HepG2 (cell line): ENCODE measurements around the gene EGFR. TPM values are rescaled to one million over a fixed set of nuclear protein-coding genes. Genes with fewer than 3 reads are reported as not detected.
A peak's percentile ranks its signal among the peaks of the same experiment; 100 is the strongest.

Source experiments
- ATAC-seq: fragments of 200-7000 bp; cut with Tn5 transposase; 3 replicates; pipeline ENCODE4 v1.9.1; 2020; ENCODE audit warnings: mild to moderate bottlenecking, moderate library complexity
- BruUV-seq: library from RNA; stranded (reverse); fragments of 400-500 nt; replicated peaks from 2 replicates; lab custom pipeline; 2021; lab: Mats Ljungman, UMichigan
- CTCF ChIA-PET: fragments of 300-600 bp; formaldehyde crosslinking; extraction: SDS; loops from one replicate; lab custom pipeline; 2021; ENCODE audit warnings: low total read pairs, inconsistent platforms, low intra/inter-chr PET ratio; lab: Yijun Ruan, JAX
- POLR2A ChIA-PET: fragments of 350-600 bp; sonication (Branson Sonifier 250); formaldehyde crosslinking; loops from one replicate; lab custom pipeline; 2020; ENCODE audit warnings: antibody characterized with exemption, inconsistent platforms; lab: Yijun Ruan, JAX
- DNase-seq: peaks from one replicate; pipeline ENCODE4 v3.0.0-alpha.2; 2015; ENCODE audit warnings: low spot score
- FAIRE-seq: peaks from 3 replicates; lab custom pipeline; 2011; peaks lifted over from hg19 to GRCh38; lab: Jason Lieb, UNC
- H2AFZ ChIP-seq: one replicate; pipeline ENCODE4 v1.6.1; 2011; ENCODE audit warnings: low read length, inconsistent platforms
- H3K27ac ChIP-seq: fragments of 300-600 bp; 3 replicates; pipeline ENCODE4 v1.8.0; 2011; ENCODE audit warnings: mixed run types, mild to moderate bottlenecking, mixed read lengths, low read length, inconsistent platforms; ENCODE audit not compliant: insufficient read depth; ENCODE audit errors: extremely low read length
- H3K27me3 ChIP-seq, 2 experiments: fragments of 200-600 bp in 1 of 2; 2 replicates in 1 of 2; 3 replicates in 1 of 2; pipeline versions ENCODE4 v1.6.0 to v1.8.0; 2011; ENCODE audit warnings: low read length in 2 of 2, mild to moderate bottlenecking in 2 of 2, moderate library complexity in 2 of 2, inconsistent platforms in 1 of 2; ENCODE audit not compliant: insufficient read depth in 2 of 2, control insufficient read depth in 1 of 2
- H3K36me3 ChIP-seq, 2 experiments: fragments of 200-600 bp in 1 of 2; replicated peaks in 1 of 2; 2 replicates in 1 of 2; 3 replicates in 1 of 2; pipeline versions ENCODE4 v1.5.1 to v1.8.0; 2011; ENCODE audit warnings: low read length in 2 of 2, inconsistent platforms in 1 of 2; ENCODE audit not compliant: insufficient read depth in 2 of 2, control insufficient read depth in 1 of 2
- H3K4me1 ChIP-seq: 2 replicates; pipeline ENCODE4 v1.5.1; 2012; ENCODE audit warnings: low read length, inconsistent platforms; ENCODE audit not compliant: insufficient read depth
- H3K4me2 ChIP-seq: 2 replicates; pipeline ENCODE4 v1.6.0; 2011; ENCODE audit warnings: low read depth, low read length, inconsistent platforms
- H3K4me3 ChIP-seq, 3 experiments: fragments of 200-600 bp in 1 of 3; sonication (generic), shearing (Covaris generic) in 1 of 3; replicated peaks in 1 of 3; 2 replicates each; pipeline ENCODE4 v1.5.1; 2011 to 2016; ENCODE audit warnings: low read length in 3 of 3, inconsistent platforms in 2 of 3, low read depth in 2 of 3, mild to moderate bottlenecking in 2 of 3, control low read depth in 1 of 3, mixed read lengths in 1 of 3; ENCODE audit not compliant: insufficient read depth in 1 of 3
- H3K79me2 ChIP-seq: one replicate; pipeline ENCODE4 v1.6.1; 2011; ENCODE audit warnings: low read length, inconsistent platforms; ENCODE audit not compliant: insufficient read depth
- H3K9ac ChIP-seq: 2 replicates; pipeline ENCODE4 v1.6.0; 2011; ENCODE audit warnings: mild to moderate bottlenecking, low read depth, low read length, inconsistent platforms; ENCODE audit not compliant: insufficient read depth
- H3K9me3 ChIP-seq: 2 replicates; pipeline ENCODE4 v1.5.1; 2012; ENCODE audit warnings: mild to moderate bottlenecking, low read length
- H4K20me1 ChIP-seq: 2 replicates; pipeline ENCODE4 v1.6.0; 2011; ENCODE audit warnings: inconsistent platforms, mild to moderate bottlenecking, low read length, moderate library complexity; ENCODE audit not compliant: insufficient read depth
- CENPBD1 ChIP-seq: sonication (generic); formaldehyde crosslinking; IDR thresholded peaks from 2 replicates; pipeline ENCODE4 v1.8.0; 2022; ENCODE audit warnings: missing genetic modification reagents, low read depth, mild to moderate bottlenecking, borderline replicate concordance
- FOXK1 ChIP-seq: sonication (generic); formaldehyde crosslinking; IDR thresholded peaks from 2 replicates; pipeline ENCODE4 v1.4.0; 2020; ENCODE audit warnings: low read depth, missing genetic modification reagents, borderline replicate concordance
- KAT2B ChIP-seq: fragments of 150-350 bp; IDR thresholded peaks from 2 replicates; pipeline ENCODE4 v1.6.1; 2014; ENCODE audit warnings: low read depth, low read length, borderline replicate concordance
- MED8 ChIP-seq: sonication (generic); formaldehyde crosslinking; IDR thresholded peaks from 2 replicates; pipeline ENCODE4 v1.8.1; 2023; ENCODE audit warnings: mild to moderate bottlenecking, missing genetic modification reagents; ENCODE audit not compliant: insufficient replicate concordance
- NR2C2 ChIP-seq: sonication (generic); formaldehyde crosslinking; IDR thresholded peaks from 2 replicates; pipeline ENCODE4 v1.4.0; 2020; ENCODE audit warnings: missing genetic modification reagents, mild to moderate bottlenecking, moderate library complexity, borderline replicate concordance
- PCBP2 ChIP-seq: fragments of 200-400 bp; formaldehyde crosslinking; optimal IDR thresholded peaks from 2 replicates; pipeline ENCODE3; 2018; ENCODE audit warnings: low read length, low read depth; ENCODE audit not compliant: poor library complexity, severe bottlenecking
- REL ChIP-seq: sonication (generic); formaldehyde crosslinking; conservative IDR thresholded peaks from 2 replicates; pipeline ENCODE4 v1.8.0; 2022; ENCODE audit warnings: mild to moderate bottlenecking, missing genetic modification reagents, moderate library complexity
- RNF219 ChIP-seq: sonication (generic); formaldehyde crosslinking; IDR thresholded peaks from 2 replicates; pipeline ENCODE4 v1.5.0; 2020; ENCODE audit warnings: mild to moderate bottlenecking, missing genetic modification reagents
- TOPORS ChIP-seq: sonication (generic); formaldehyde crosslinking; IDR thresholded peaks from 2 replicates; pipeline ENCODE4 v1.8.0; 2023; ENCODE audit warnings: mild to moderate bottlenecking, missing genetic modification reagents
- ZFY ChIP-seq: sonication (generic); formaldehyde crosslinking; IDR thresholded peaks from 2 replicates; pipeline ENCODE4 v1.4.0; 2020; ENCODE audit warnings: missing genetic modification reagents
- ZGPAT ChIP-seq: IDR thresholded peaks from 2 replicates; pipeline ENCODE4 v1.6.1; 2016; ENCODE audit warnings: mild to moderate bottlenecking
- ZNF18 ChIP-seq: sonication (generic); formaldehyde crosslinking; IDR thresholded peaks from 2 replicates; pipeline ENCODE4 v1.8.0; 2022; ENCODE audit warnings: mild to moderate bottlenecking, missing genetic modification reagents; ENCODE audit not compliant: insufficient replicate concordance
- ZNF263 ChIP-seq: sonication (generic); formaldehyde crosslinking; IDR thresholded peaks from 2 replicates; pipeline ENCODE4 v1.4.0; 2020; ENCODE audit warnings: missing genetic modification reagents
- ZNF496 ChIP-seq: sonication (generic); formaldehyde crosslinking; IDR thresholded peaks from 2 replicates; pipeline ENCODE4 v1.8.1; 2023; ENCODE audit warnings: mild to moderate bottlenecking, moderate library complexity, missing genetic modification reagents; ENCODE audit not compliant: insufficient replicate concordance
- ZNF883 ChIP-seq: sonication (generic); formaldehyde crosslinking; IDR thresholded peaks from 2 replicates; pipeline ENCODE4 v1.5.1; 2020; ENCODE audit warnings: mild to moderate bottlenecking, missing genetic modification reagents; ENCODE audit errors: not compliant biosample characterization
- ZSCAN30 ChIP-seq: sonication (generic); formaldehyde crosslinking; IDR thresholded peaks from 2 replicates; pipeline ENCODE4 v1.5.0; 2020; ENCODE audit warnings: mild to moderate bottlenecking, missing genetic modification reagents
- WGBS: methylation state at CpG from one replicate; pipeline ENCODE4 v1.1.6; 2017; ENCODE audit warnings: low lambda C conversion rate; 5-methylcytosine and 5-hydroxymethylcytosine counted together
- in situ Hi-C: cut with HindIII; loops from 2 replicates; pipeline ENCODE4 v1.10.0; 2017; ENCODE audit warnings: low pct_unique_long_range_greater_than_20kb; ENCODE audit not compliant: extremely low pct_ligation_motif_present
- intact Hi-C: fragments of 100-400 bp; cut with micrococcal nuclease; formaldehyde crosslinking; loops from one replicate; pipeline ENCODE4 v1.10.0; 2022; ENCODE audit not compliant: unreplicated experiment
- polyA plus RNA-seq, 8 experiments: library from polyadenylated mRNA; depleted of rRNA in 3 of 8; stranded (reverse) in 7 of 8; unstranded in 1 of 8; fragments of >200 nt; fragmentation: Illumina TruSeq in 4 of 8; extraction: Trizol in 4 of 8; gene quantifications; 2 replicates each; pipeline versions ENCODE4 v1.2.1 to v1.2.3, GENCODE V29; 2011 to 2016; ENCODE audit warnings: low read depth in 4 of 8, missing spikeins in 1 of 8, mixed read lengths in 1 of 8; ENCODE audit not compliant: insufficient read depth in 1 of 8
- total RNA-seq, 5 experiments: library from RNA; depleted of rRNA; stranded (reverse); fragments of >200 nt; fragmentation: Illumina TruSeq; extraction: Trizol; gene quantifications; 2 replicates each; pipeline ENCODE4 v1.2.3, GENCODE V29; 2016; ENCODE audit warnings: low read depth in 1 of 5

Gene EGFR
- total and polyA plus RNA-seq, 2 of the 13 experiments (the other 11 are each of a cell fraction or from before 2014, with no cell fraction given): 7.0 to 10.0 TPM

- H3K27ac ChIP-seq: peak overlapping the region; percentile 53
- CTCF ChIA-PET: no interaction called here
- H4K20me1 ChIP-seq: no peaks in the 10 kb centered on the region
- peak overlapping the region; percentile 24; the same call in 1 of the 2 replicates for H3K9ac ChIP-seq
- H3K4me1 ChIP-seq: peaks cover 69% of the 10 kb centered on the region
- no peaks in the 10 kb centered on the region for H3K9me3 ChIP-seq
- DNase-seq: peak; percentile 28
- no peaks in the 10 kb centered on the region for H3K79me2 ChIP-seq
- H3K4me2 ChIP-seq: peak overlapping the region; percentile 76
- H2AFZ ChIP-seq: no peak overlapping the region
- intact Hi-C loops (loop anchor here (5.0 to 10.0 kb wide), 4 partner anchors 117 to 359 kb away; partner anchors contain the start of gene EGFR), in situ Hi-C loops (no loop called here)
- BruUV-seq: no TSS peak
- 12% methylated on average over 16 of the region's 17 CpGs for WGBS
- H3K36me3 ChIP-seq: no peaks in the 10 kb centered on the region
- POLR2A ChIA-PET: interaction anchor here (0.8 to 3.1 kb wide), 4 partner anchors 47 to 124 kb away, joined by 3 to 30 read pairs (median 6); no protein-coding TSS in a partner anchor
- H3K4me3 ChIP-seq: peak overlapping the region in 2 of 3 experiments; percentile 8 to 46; a peak in 2 of 6 replicates
- no peaks in the 10 kb centered on the region for H3K27me3 ChIP-seq
- ATAC-seq: peak; percentile 50
- no peak for FAIRE-seq
- TF ChIP-seq REL: no peak
- no peak for TF ChIP-seq ZSCAN30 (CRISPR knock-in tag)
- TF ChIP-seq TOPORS (CRISPR knock-in tag): peak; percentile 36; the same call in 1 of the 2 replicates
- no peak; the same call in none of the 2 replicates for TF ChIP-seq NR2C2
- TF ChIP-seq ZNF496: no peak
- no peak for TF ChIP-seq RNF219
- TF ChIP-seq PCBP2: no peak
- TF ChIP-seq CENPBD1: no peak
- no peak for TF ChIP-seq ZNF18
- TF ChIP-seq ZFY (CRISPR knock-in tag): no peak
- TF ChIP-seq ZGPAT: no peak
- no peak for TF ChIP-seq FOXK1 (CRISPR knock-in tag)
- 0 out of 2 replicates have a peak, but pooled peaks have one; percentile 37 for TF ChIP-seq ZNF263 (CRISPR knock-in tag)
- no peak for TF ChIP-seq MED8
- no peak for TF ChIP-seq KAT2B
- TF ChIP-seq ZNF883 (CRISPR knock-in tag): no peak
Observed at GRCh38 chr7:55131142-55131929, 112.5 kb downstream of the EGFR start.
